NCI-H146 treated with DMSO at 0.1 percent for 48 hours (cell line): ENCODE results near the gene ACOT9.
"Not testable (repeated sequence)": the region's sequence is repeated elsewhere in the genome, so short reads cannot be mapped to it uniquely, and the experiment has no call there.

Source experiments
- DNase-seq: peaks from one replicate; lab custom pipeline; 2025; ENCODE audit not compliant: unreplicated experiment; lab: John Stamatoyannopoulos, UW

Gene ACOT9

DNA sequence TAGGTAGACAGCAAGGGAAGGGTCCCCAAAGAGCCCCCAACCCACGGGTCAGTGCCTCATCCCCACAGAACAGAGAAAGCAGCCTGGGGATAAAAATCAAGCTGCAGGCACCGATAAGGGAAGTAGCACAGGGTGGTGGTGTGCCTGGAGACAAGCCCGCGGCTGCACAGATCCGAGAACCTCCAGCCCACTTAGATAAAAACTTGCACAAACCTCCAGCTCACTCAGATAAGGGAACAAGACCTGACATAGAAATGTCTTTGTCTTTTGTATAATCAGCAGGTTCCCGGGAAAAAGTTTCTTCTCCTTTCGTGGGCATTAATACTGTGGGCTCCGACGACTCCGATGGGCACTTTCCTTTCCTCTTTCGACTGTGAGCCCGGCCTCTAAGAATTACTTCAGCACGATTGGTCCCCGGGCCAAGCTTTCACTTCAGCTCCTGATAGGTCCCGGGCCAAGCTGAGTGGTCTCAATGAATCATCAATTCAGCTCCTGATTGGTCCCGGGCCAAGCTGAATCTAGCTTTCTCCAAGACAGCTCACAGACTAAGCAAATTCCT is 43.4 kb downstream of the ACOT9 start:
- DNase-seq = no peak

GRCh38 chrX:23694606-23695005 is 48.5 kb downstream of the ACOT9 start:
- DNase-seq = no peak

DNA sequence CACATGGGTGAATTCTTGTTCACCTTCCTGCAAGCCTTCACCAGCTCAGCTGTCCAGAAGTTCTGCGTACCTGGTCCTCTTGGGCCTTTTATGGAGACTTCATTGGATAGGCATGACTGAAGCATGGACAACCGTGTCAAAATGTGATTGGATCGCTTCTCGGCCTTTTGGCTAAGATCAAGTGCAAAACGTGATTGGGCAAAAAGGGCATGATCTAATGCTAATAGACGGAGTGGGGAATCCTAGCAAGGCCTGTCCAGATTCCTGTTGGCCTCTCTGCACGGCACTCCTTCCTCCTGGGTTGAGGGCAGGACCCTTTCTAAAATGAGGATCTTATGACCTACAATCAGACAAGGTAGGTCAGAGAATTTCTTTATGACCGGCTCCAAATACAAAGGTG is 50.9 kb downstream of the ACOT9 start:
- DNase-seq = no peak

DNA sequence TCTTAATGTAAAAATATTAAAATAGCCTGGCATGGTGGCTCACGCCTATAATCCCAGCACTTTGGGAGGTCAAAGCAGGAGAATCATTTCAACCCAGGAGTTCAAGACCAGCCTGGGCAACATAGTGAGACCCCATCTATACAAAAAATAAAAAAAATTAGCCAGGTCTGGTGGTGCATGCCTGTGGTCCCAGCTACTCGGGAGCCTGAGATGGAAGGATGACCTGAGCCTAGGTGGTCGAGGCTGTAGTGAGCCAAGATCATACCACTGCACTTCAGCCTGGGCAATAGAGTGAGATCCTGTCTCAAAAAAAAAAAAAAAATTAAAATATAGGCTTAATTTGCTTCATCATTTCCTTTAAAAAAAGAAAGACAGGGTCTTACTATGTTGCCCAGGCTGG is 66.6 kb downstream of the ACOT9 start:
- not testable (repeated sequence) for DNase-seq

- no peak for DNase-seq
Measured at GRCh38 chrX:23673108-23673507, 70.0 kb downstream of the ACOT9 start.

- no peak for DNase-seq
Measured at GRCh38 chrX:23670528-23670927, 72.5 kb downstream of the ACOT9 start.

GRCh38 chrX:23668335-23668734 is 74.7 kb downstream of the ACOT9 start:
- no peak for DNase-seq

DNA sequence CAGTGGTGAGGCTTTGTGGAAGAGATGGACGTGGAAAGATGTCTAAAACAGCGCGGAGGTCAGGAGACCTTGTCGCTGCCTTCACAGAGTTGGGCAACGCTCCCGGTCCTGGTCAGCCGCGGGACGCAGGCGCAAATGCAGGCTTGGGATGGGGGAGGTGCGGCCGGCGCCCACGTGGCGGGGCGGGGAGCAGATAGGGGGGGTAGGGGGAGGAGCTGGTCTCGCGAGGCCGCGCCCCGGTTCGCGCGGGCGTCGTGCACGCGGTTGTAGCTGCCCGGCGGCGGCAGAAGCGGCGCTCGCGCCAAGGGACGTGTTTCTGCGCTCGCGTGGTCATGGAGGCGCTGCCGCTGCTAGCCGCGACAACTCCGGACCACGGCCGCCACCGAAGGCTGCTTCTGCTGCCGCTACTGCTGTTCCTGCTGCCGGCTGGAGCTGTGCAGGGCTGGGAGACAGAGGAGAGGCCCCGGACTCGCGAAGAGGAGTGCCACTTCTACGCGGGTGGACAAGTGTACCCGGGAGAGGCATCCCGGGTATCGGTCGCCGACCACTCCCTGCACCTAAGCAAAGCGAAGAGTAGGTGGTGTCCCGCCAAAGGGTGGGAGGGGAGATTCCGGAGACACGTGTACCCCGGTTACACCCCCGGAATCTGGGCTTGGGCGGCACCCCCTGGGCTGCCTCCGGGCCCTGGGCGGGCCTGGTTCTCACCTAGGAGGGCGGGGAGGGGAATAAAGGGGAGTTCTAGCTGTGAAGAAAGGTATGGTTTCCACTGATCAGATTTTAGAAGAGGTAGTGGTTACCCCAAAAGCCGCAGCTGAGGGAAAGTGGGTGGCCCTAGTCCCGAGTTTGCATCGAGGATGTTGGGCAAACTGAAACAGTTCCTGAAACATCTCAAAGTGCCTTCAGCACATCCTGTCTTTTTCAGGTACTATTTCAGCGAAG is 75.6 kb downstream of the ACOT9 start, which contains the start of gene PRDX4:
Gene PRDX4 (plus strand): TSS at position 255 of the 939 bp plus-strand sequence. CDS start 78 bp downstream, at position 333.
- peak; percentile 64 for DNase-seq

DNA sequence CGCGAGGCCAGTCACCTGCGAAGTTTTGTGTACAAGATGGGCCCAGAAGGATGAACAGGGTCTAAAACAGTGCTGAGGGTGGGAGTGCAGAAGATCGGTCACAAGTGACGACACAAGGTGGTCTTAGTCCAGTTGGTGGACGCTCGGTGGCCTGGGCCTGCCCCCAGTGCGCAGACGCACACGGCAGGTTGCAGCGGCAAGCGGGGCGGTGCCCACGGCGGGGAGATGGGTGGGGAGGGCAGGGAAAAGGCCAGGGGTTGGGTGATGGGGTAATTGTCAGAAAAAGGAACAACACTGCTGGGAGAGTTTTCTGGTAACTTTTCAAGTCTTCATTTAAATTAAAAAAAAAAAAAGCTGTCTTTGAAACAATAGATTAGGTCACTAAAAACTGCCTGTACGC is 76.8 kb downstream of the ACOT9 start:
- DNase-seq = no peak

- DNase-seq = no peak
Measured at GRCh38 chrX:23664496-23664895, 78.6 kb downstream of the ACOT9 start.

GRCh38 chrX:23662853-23663252 is 80.2 kb downstream of the ACOT9 start:
- DNase-seq = no peak

GRCh38 chrX:23662187-23662586 is 80.9 kb downstream of the ACOT9 start:
- DNase-seq = no peak

DNA sequence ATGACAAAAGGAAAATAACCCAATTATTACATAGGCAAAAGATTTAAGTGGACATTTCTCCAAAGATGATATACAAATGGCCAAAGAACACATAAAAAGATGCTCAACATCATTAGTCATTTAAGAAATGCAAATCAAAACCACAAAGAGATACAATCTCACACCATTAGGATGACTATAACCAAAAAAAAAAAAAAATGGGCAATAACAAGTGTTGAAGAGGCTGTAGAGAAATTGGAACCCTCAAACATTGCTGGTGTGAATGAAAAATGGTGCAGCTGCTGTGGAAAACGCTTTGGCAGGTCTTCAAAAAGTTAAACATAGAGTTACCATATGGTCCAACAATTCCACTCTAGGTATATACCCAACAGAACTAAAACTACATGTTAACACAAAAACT is 81.4 kb downstream of the ACOT9 start:
- no peak for DNase-seq

DNA sequence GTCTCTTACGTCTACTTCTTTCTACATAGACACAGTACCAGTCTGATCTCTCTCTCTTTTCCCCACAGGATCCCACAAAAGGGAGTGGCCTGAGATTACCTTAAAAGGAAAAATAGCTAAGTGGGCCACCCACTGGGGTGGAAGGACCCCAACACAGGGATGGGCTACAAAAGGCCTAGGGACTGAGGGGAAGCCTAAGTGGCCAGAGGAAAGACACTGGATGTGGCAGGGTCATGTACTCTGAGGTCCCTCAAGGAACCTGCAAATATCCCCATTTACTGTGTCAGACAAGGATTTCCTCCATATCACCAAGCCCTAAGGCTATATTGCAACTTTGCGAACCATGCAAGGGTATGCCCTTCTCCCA is 82.3 kb downstream of the ACOT9 start:
- no peak for DNase-seq

GRCh38 chrX:23660083-23660765 is 82.9 kb downstream of the ACOT9 start:
- DNase-seq = not testable (repeated sequence)

- no peak for DNase-seq
Measured at GRCh38 chrX:23659339-23659738, 83.7 kb downstream of the ACOT9 start.

DNA sequence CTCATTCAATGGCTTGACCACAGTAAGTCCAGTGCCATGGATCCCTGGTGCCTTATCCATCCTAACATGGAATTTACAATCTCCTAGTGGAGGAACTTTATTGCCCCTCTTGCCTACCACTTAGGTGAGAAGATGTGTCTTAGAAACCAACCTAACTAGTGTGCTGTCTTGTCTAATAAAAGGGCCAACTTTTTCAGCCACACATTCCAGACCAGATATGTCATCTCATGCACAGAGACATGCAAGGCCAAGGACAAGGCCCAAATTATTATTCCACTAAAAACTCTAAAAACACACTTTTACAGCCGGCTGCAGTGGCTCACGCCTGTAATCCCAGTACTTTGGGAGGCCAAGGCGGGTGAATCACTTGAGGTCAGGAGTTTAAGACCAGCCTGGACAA is 86.4 kb downstream of the ACOT9 start:
- DNase-seq = no peak

- DNase-seq = no peak
Measured at GRCh38 chrX:23656091-23656490, 87.0 kb downstream of the ACOT9 start.
